Measurements from ENCODE around the gene TSHZ2. TPM values are rescaled to one million over a fixed set of nuclear protein-coding genes. Genes with fewer than 3 reads are reported as not detected.

Gene TSHZ2
- total RNA-seq, 1 experiment from 2014 or later = 0.07 TPM

GRCh38 chr20:53205046-53205445 is 232.9 kb downstream of the TSHZ2 start:
- no peak for DNase-seq
- H3T11ph ChIP-seq (ENCODE audit: low read length) = no peak overlapping the region
- no peak overlapping the region for H2AFZ ChIP-seq (ENCODE audit: low read length)
- H3K9ac ChIP-seq (ENCODE audit: extremely low read depth, insufficient read length, low read length) = no peak overlapping the region
- H3K9me3 ChIP-seq (ENCODE audit: control insufficient read depth, low read depth, low read length) = no peaks in the 10 kb centered on the region
- no peak overlapping the region for H3K4me3 Mint-ChIP-seq
- H3K79me2 ChIP-seq (ENCODE audit: insufficient read depth, low read length) = no peaks in the 10 kb centered on the region
- no CpG with 5 or more reads among the region's 5 CpGs for WGBS (ENCODE audit: extremely low coverage, insufficient read length, low lambda C conversion rate)
- no peaks in the 10 kb centered on the region for H3K27me3 Mint-ChIP-seq (ENCODE audit: low read depth)
- no peak overlapping the region for H2BK20ac ChIP-seq (ENCODE audit: low read depth, low read length, poor library complexity, severe bottlenecking)
- H3K79me1 ChIP-seq (ENCODE audit: insufficient read depth, low read depth, low read length, poor library complexity, severe bottlenecking) = no peaks in the 10 kb centered on the region
- H2BK5ac ChIP-seq (ENCODE audit: insufficient read length, low read length) = no peak overlapping the region
- H2AK5ac ChIP-seq (ENCODE audit: insufficient read length, low read length) = no peak overlapping the region
- H3K27ac Mint-ChIP-seq = no peak overlapping the region
- no peak overlapping the region for H4K91ac ChIP-seq (ENCODE audit: insufficient read length, low read depth, low read length)
- H3K18ac ChIP-seq (ENCODE audit: insufficient read length, low read depth, low read length) = no peak overlapping the region
- no peaks in the 10 kb centered on the region for H3K9me3 Mint-ChIP-seq
- no peak overlapping the region for H3K4me2 ChIP-seq (ENCODE audit: insufficient read depth, insufficient read length, low read length)
- no peak overlapping the region for H4K8ac ChIP-seq (replicated peaks; ENCODE audit: insufficient read length, low read depth, low read length)
- H2BK12ac ChIP-seq (ENCODE audit: insufficient read length, low read depth, low read length) = no peak overlapping the region
- no peaks in the 10 kb centered on the region for H3K36me3 Mint-ChIP-seq (ENCODE audit: insufficient read depth in 1 of 3, low read depth in 3 of 3)
- peaks cover 7% of the 10 kb centered on the region; the same call in 1 of the 2 replicates for H3K4me1 ChIP-seq (ENCODE audit: insufficient read depth, low read length)
- H4K5ac ChIP-seq (ENCODE audit: insufficient read length, low read depth, low read length) = no peak overlapping the region
- H3K4me1 Mint-ChIP-seq = peaks cover 25 to 26% of the 10 kb centered on the region in 2 experiments
- no peak overlapping the region for H3K4ac ChIP-seq (ENCODE audit: low read depth, low read length)
- no peak overlapping the region for H3K14ac ChIP-seq (ENCODE audit: insufficient read depth, low read length)
- TF ChIP-seq, protein P1, sequence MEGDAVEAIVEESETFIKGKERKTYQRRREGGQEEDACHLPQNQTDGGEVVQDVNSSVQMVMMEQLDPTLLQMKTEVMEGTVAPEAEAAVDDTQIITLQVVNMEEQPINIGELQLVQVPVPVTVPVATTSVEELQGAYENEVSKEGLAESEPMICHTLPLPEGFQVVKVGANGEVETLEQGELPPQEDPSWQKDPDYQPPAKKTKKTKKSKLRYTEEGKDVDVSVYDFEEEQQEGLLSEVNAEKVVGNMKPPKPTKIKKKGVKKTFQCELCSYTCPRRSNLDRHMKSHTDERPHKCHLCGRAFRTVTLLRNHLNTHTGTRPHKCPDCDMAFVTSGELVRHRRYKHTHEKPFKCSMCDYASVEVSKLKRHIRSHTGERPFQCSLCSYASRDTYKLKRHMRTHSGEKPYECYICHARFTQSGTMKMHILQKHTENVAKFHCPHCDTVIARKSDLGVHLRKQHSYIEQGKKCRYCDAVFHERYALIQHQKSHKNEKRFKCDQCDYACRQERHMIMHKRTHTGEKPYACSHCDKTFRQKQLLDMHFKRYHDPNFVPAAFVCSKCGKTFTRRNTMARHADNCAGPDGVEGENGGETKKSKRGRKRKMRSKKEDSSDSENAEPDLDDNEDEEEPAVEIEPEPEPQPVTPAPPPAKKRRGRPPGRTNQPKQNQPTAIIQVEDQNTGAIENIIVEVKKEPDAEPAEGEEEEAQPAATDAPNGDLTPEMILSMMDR (conservative IDR thresholded peaks at IDR 0.05) = no peak
- H3K27me3 ChIP-seq (ENCODE audit: insufficient read depth, low read length) = no peaks in the 10 kb centered on the region
- no peak overlapping the region for H3K27ac ChIP-seq (ENCODE audit: insufficient read length, low read depth, low read length)
- H2BK120ac ChIP-seq (ENCODE audit: low read depth, low read length, poor library complexity, severe bottlenecking) = no peak overlapping the region
- H3K23me2 ChIP-seq (ENCODE audit: insufficient read length, low read depth, low read length, poor library complexity, severe bottlenecking) = no peaks in the 10 kb centered on the region
- no peaks in the 10 kb centered on the region for H4K20me1 ChIP-seq (ENCODE audit: control insufficient read depth, insufficient read depth, insufficient read length)
- no peak overlapping the region for H2BK15ac ChIP-seq (ENCODE audit: low read depth, low read length)
- H3K23ac ChIP-seq (ENCODE audit: insufficient read length, low read depth, low read length) = no peak overlapping the region
- H3K56ac ChIP-seq (ENCODE audit: insufficient read length, low read depth, low read length) = no peak overlapping the region

Data from H9 (cell line).